ENCODE data around the gene SLC9C1.

GRCh38 chr3:112302881-112303763 lies 9.1 kb upstream of the SLC9C1 start:
- TF ChIP-seq, protein P1, sequence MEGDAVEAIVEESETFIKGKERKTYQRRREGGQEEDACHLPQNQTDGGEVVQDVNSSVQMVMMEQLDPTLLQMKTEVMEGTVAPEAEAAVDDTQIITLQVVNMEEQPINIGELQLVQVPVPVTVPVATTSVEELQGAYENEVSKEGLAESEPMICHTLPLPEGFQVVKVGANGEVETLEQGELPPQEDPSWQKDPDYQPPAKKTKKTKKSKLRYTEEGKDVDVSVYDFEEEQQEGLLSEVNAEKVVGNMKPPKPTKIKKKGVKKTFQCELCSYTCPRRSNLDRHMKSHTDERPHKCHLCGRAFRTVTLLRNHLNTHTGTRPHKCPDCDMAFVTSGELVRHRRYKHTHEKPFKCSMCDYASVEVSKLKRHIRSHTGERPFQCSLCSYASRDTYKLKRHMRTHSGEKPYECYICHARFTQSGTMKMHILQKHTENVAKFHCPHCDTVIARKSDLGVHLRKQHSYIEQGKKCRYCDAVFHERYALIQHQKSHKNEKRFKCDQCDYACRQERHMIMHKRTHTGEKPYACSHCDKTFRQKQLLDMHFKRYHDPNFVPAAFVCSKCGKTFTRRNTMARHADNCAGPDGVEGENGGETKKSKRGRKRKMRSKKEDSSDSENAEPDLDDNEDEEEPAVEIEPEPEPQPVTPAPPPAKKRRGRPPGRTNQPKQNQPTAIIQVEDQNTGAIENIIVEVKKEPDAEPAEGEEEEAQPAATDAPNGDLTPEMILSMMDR (conservative IDR thresholded peaks at IDR 0.05): no peak
- TF ChIP-seq ZFX (IDR thresholded peaks at IDR 0.05): no peak

All from C4-2B (cell line).